ENCODE measurements around the gene ACO2. TPM values are rescaled to one million over a fixed set of nuclear protein-coding genes. Genes with fewer than 3 reads are reported as not detected.

Gene ACO2
- total RNA-seq, 2 experiments from 2014 or later = 69.9 to 72.2 TPM

- Mint-ChIP-seq H3K36me3 (ENCODE audit: low read depth) (peaks cover 28% of the 10 kb centered on the region), H3K9me3 (no peaks in the 10 kb centered on the region), H3K27ac (no peak overlapping the region), H3K4me1 (peaks cover 2% of the 10 kb centered on the region), H3K4me3 (no peak overlapping the region), H3K27me3 (no peaks in the 10 kb centered on the region)
- ChIA-PET CTCF (interaction anchor here (5.3 kb wide), 1 partner anchor 128 kb away, joined by 78 read pairs; no protein-coding TSS in a partner anchor), POLR2A (no interaction called here)
- no peak for DNase-seq
Observed at GRCh38 chr22:41530890-41531714, 62.2 kb downstream of the ACO2 start.

GRCh38 chr22:41531715-41532477 is 63.0 kb downstream of the ACO2 start:
- ChIA-PET POLR2A (no interaction called here), CTCF (interaction anchor here (1.1 to 1.7 kb wide), 2 partner anchors 121 to 150 kb away, joined by 3 read pairs; partner anchors contain the start of gene TEF)
- Mint-ChIP-seq H3K4me1 (no peaks in the 10 kb centered on the region), H3K27me3 (no peaks in the 10 kb centered on the region), H3K4me3 (no peak overlapping the region), H3K36me3 (ENCODE audit: low read depth) (peaks cover 26% of the 10 kb centered on the region), H3K9me3 (no peaks in the 10 kb centered on the region), H3K27ac (no peak overlapping the region)
- no peak for DNase-seq

DNA sequence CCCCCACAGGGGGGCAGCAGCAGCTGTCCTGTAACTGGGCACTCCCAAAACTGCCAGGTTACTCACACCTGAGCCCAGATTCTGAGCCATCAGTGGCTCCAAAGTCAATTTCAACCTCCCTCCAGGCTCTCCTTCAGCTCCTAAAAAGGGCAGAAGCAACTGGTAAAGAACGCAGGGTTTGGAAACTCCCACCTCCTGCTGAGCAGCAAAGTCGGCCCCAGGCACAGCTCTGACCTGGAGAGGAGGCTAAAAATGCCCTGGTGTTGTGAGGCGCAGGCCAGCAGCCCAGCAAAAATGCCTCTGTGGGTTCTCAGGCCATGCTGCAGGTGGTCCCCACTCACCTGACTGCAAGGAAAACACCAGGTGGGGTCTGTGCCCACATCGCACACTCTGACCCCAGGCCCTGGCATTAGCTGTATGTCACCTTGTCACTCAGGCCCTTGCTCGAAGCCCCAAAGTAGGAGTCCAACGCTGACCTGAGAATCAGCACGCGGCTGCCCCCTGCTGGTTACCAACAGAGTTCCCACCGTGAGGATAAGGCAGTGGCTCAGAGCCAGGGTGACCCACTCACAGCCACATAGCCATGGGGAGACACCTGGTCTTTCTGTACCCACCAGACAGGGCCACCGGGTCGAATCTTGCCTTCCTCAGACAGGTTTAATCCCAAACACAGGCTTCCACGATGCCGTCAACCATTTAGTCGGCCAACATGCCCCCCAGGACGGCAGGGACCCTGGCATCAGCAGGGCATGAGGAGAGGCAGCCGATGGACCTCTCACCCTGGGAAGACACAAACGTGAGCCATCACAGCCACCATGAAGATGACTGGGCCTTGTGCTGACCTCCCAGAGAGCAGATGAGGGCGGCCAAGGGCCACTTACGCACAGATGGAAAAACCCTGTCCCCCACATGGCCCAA is 64.2 kb downstream of the ACO2 start:
- CTCF ChIA-PET = interaction anchor here (0.6 to 1.7 kb wide), 11 partner anchors 8 to 428 kb away, joined by 3 to 14 read pairs (median 3); partner anchors contain the start of gene TEF
- peak overlapping the region; percentile 21 for H3K27ac Mint-ChIP-seq
- POLR2A ChIA-PET = interaction anchor here (0.7 to 1.2 kb wide), 2 partner anchors 11 to 131 kb away, joined by 3 read pairs; partner anchors contain the start of gene POLR3H

GRCh38 chr22:41534219-41534618 is 65.3 kb downstream of the ACO2 start:
- Mint-ChIP-seq H3K36me3 (ENCODE audit: low read depth) (peaks cover 19% of the 10 kb centered on the region), H3K27ac (no peak overlapping the region), H3K4me3 (no peak overlapping the region), H3K4me1 (no peaks in the 10 kb centered on the region), H3K27me3 (no peaks in the 10 kb centered on the region), H3K9me3 (no peaks in the 10 kb centered on the region)
- no peak for DNase-seq
- ChIA-PET POLR2A (no interaction called here), CTCF (interaction anchor here (1.3 to 1.6 kb wide), 2 partner anchors 9 to 131 kb away, joined by 6 to 8 read pairs; no protein-coding TSS in a partner anchor)

More for the DNA sequence above, 64.2 kb downstream of the ACO2 start:
- H3K36me3 Mint-ChIP-seq (ENCODE audit: low read depth) = peaks cover 26% of the 10 kb centered on the region
- H3K4me3 Mint-ChIP-seq = no peak overlapping the region
- no peaks in the 10 kb centered on the region for H3K9me3 Mint-ChIP-seq
- no peaks in the 10 kb centered on the region for H3K27me3 Mint-ChIP-seq
- H3K4me1 Mint-ChIP-seq = no peaks in the 10 kb centered on the region
- DNase-seq = peak; percentile 79

GRCh38 chr22:41535244-41535643 is 66.3 kb downstream of the ACO2 start:
- DNase-seq = no peak
- Mint-ChIP-seq H3K4me3 (no peak overlapping the region), H3K27me3 (no peaks in the 10 kb centered on the region), H3K36me3 (ENCODE audit: low read depth) (peaks cover 14% of the 10 kb centered on the region), H3K4me1 (peaks cover 1% of the 10 kb centered on the region), H3K9me3 (no peaks in the 10 kb centered on the region), H3K27ac (no peak overlapping the region)
- CTCF ChIA-PET = interaction anchor here (1.3 to 1.6 kb wide), 2 partner anchors 8 to 132 kb away, joined by 6 to 8 read pairs; no protein-coding TSS in a partner anchor
- POLR2A ChIA-PET = no interaction called here

- Mint-ChIP-seq H3K9me3 (no peaks in the 10 kb centered on the region), H3K27me3 (no peaks in the 10 kb centered on the region), H3K27ac (no peak overlapping the region), H3K36me3 (ENCODE audit: low read depth) (peaks cover 10% of the 10 kb centered on the region), H3K4me3 (no peak overlapping the region), H3K4me1 (peaks cover 15% of the 10 kb centered on the region)
- POLR2A ChIA-PET = no interaction called here
- no peak for DNase-seq
- CTCF ChIA-PET = interaction anchor here (0.9 kb wide), 1 partner anchor 133 kb away, joined by 3 read pairs; no protein-coding TSS in a partner anchor
Observed at GRCh38 chr22:41537203-41537602, 68.3 kb downstream of the ACO2 start.

DNA sequence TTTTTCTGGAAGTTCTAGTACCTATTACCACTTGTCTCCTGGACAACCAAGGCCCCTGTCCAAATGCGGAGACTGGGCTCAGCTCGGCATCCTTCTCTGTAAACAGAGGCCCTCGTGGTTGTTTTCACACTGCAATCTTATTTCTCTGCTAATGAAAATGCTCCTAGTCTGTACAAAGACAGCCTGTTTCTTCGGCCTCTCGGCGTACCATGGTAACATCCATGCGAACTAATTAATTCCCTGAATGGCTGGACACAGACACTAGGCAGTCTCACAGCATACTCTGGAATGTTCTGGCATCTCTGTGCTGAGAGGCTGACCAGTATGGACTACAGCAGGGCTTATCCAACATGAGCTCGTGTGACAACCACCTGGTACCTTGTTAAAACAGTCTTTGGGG is 69.7 kb downstream of the ACO2 start:
- Mint-ChIP-seq H3K36me3 (ENCODE audit: low read depth) (peaks cover 4% of the 10 kb centered on the region), H3K27ac (no peak overlapping the region), H3K4me1 (peaks cover 28% of the 10 kb centered on the region), H3K9me3 (no peaks in the 10 kb centered on the region), H3K4me3 (no peak overlapping the region), H3K27me3 (no peaks in the 10 kb centered on the region)
- DNase-seq = no peak
- ChIA-PET POLR2A (no interaction called here), CTCF (no interaction called here)

- H3K9me3 Mint-ChIP-seq = no peaks in the 10 kb centered on the region
- no peak overlapping the region for H3K27ac Mint-ChIP-seq
- CTCF ChIA-PET = no interaction called here
- POLR2A ChIA-PET = no interaction called here
- DNase-seq = no peak
- peaks cover 33% of the 10 kb centered on the region for H3K4me1 Mint-ChIP-seq
- H3K4me3 Mint-ChIP-seq = no peak overlapping the region
- H3K27me3 Mint-ChIP-seq = no peaks in the 10 kb centered on the region
- peaks cover 7% of the 10 kb centered on the region for H3K36me3 Mint-ChIP-seq (ENCODE audit: low read depth)
Observed at GRCh38 chr22:41539146-41540005, 70.5 kb downstream of the ACO2 start.

GRCh38 chr22:41540006-41540315 is 71.0 kb downstream of the ACO2 start:
- H3K4me1 Mint-ChIP-seq = peaks cover 38% of the 10 kb centered on the region
- H3K27ac Mint-ChIP-seq = no peak overlapping the region
- peaks cover 7% of the 10 kb centered on the region for H3K36me3 Mint-ChIP-seq (ENCODE audit: low read depth)
- H3K9me3 Mint-ChIP-seq = no peaks in the 10 kb centered on the region
- no peak overlapping the region for H3K4me3 Mint-ChIP-seq
- no peaks in the 10 kb centered on the region for H3K27me3 Mint-ChIP-seq
- no peak for DNase-seq
- CTCF ChIA-PET = no interaction called here
- POLR2A ChIA-PET = no interaction called here

GRCh38 chr22:41540365-41540764 is 71.4 kb downstream of the ACO2 start:
- no peaks in the 10 kb centered on the region for H3K9me3 Mint-ChIP-seq
- DNase-seq = no peak
- H3K4me3 Mint-ChIP-seq = no peak overlapping the region
- CTCF ChIA-PET = no interaction called here
- H3K36me3 Mint-ChIP-seq (ENCODE audit: low read depth) = peaks cover 7% of the 10 kb centered on the region
- POLR2A ChIA-PET = no interaction called here
- H3K27me3 Mint-ChIP-seq = no peaks in the 10 kb centered on the region
- H3K4me1 Mint-ChIP-seq = peaks cover 42% of the 10 kb centered on the region
- H3K27ac Mint-ChIP-seq = no peak overlapping the region

DNA sequence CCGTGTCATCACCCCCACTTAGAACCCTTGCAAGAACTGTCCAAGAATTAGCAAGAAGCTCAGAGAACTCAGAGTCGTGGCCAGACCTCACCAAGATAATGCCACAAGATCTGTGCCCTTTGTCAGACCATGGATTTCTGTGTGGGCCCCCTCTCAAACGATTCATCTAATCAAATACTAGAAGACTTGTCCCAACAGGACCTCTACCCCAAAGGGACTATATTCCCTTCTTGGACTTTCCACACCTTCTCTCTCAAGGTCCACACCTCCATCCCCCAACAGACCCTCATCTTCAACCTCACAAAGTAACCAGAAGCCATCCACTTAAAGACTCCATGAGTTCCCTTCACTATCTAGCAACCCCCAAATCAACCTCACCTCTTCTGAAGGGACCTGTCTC is 72.6 kb downstream of the ACO2 start:
- POLR2A ChIA-PET = interaction anchor here (1.0 to 1.1 kb wide), 2 partner anchors 14 to 79 kb away, joined by 3 read pairs; partner anchors contain the start of genes DESI1 and XRCC6
- Mint-ChIP-seq H3K27me3 (no peaks in the 10 kb centered on the region), H3K4me3 (peak overlapping the region; percentile 2), H3K36me3 (ENCODE audit: low read depth) (peaks cover 7% of the 10 kb centered on the region), H3K27ac (peak overlapping the region; percentile 50), H3K4me1 (peaks cover 45% of the 10 kb centered on the region), H3K9me3 (no peaks in the 10 kb centered on the region)
- CTCF ChIA-PET = interaction anchor here (1.2 to 1.4 kb wide), 2 partner anchors 9 to 13 kb away, joined by 3 to 5 read pairs; no protein-coding TSS in a partner anchor
- DNase-seq = no peak

DNA sequence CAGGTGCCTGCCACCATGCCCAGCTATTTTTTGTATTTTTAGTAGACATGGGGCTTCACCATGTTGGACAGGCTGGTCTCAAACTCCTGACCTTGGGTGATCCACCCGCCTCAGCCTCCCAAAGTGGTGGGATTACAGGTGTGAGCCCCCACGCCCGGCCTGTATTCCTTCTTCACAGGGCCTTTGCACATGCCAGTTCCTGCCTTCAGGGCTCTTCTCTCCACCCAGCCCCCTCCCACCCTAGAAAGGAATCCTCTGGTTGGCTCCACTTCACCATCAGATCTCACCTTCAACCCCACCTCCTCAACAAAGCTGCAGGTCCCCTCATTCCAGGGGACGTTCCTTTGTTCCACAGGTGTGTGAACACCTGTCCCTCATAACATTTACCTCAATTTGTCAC is 73.3 kb downstream of the ACO2 start:
- Mint-ChIP-seq H3K4me1 (peaks cover 45% of the 10 kb centered on the region), H3K4me3 (peak overlapping the region; percentile 98), H3K27me3 (no peaks in the 10 kb centered on the region), H3K27ac (peak overlapping the region; percentile 60), H3K36me3 (ENCODE audit: low read depth) (peaks cover 7% of the 10 kb centered on the region), H3K9me3 (no peaks in the 10 kb centered on the region)
- POLR2A ChIA-PET = interaction anchor here (1.0 kb wide), 1 partner anchor 79 kb away, joined by 3 read pairs; the partner anchor contains the start of genes DESI1 and XRCC6
- DNase-seq = no peak
- CTCF ChIA-PET = interaction anchor here (1.2 to 2.1 kb wide), 3 partner anchors 9 to 138 kb away, joined by 3 to 5 read pairs (median 5); no protein-coding TSS in a partner anchor
